EH (cell line): ENCODE results near the gene C1QTNF5.
A peak's percentile ranks its signal among the peaks of the same experiment; 100 is the strongest.

Experiments
- DNase-seq: peaks from one replicate; pipeline ENCODE4 v3.0.0-alpha.2; 2015; ENCODE audit warnings: low read depth

C1QTNF5 gene

DNA sequence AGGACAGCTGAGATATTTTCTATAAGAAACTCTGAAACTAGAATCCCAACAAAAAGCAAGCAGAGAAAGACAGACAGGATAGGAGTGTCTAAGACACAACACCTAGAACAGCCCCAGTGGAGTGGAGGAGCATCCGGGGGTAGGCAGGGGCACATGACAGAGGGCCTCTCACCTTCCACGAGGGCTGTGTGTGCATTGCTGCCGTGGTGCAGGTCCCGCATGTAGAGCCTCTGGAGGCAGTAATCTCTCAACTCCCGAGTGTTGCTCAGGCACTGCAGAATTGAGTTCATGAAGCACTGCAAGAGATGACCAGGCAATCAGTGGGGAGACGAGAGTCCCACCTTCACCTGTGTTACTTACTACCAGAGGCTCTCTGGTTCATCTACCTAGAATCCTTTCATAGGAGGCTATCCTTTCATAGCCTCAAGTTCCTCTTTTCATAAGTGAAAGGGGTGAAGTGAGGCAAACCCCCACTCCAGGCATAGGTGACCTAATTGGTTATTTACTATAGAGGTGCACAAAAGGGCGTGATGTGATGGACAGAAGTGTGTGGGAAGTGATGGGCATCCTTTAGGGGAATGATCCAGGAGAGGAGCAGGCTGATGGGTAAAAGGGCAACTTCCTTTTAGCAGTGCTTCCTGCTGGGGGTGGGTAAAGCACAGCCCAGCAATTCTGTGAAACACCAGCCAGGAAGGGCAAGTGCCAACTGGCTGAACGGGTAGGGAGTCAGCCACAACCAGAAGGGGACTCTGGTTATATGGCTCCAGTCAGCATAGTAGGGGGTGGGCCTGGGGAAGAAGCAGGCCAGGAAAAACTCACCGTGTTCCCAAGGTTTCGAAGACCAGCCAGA, 18.9 kb upstream of the C1QTNF5 start:
- no peak for DNase-seq

DNA sequence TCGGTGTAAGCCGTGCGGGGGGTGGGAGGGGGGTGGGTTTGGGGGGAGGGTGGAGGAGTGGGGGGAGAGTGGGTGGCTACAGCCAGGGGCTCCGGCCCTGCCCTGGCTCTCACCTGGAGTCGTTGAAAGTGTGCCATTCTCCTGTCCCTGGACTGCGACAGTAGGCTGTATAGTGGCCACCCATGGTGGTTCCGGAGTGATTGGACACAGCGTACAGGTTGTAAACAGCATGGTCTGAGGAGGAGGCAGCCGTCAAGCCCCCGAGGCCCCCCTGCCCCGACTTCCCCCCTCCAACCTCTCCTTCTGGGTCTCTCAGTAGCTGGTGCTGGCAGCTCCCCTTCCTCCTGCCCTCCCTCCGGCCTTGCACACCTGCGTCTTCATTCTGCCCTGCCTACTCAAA, 16.4 kb upstream of the C1QTNF5 start:
- DNase-seq = no peak

DNA sequence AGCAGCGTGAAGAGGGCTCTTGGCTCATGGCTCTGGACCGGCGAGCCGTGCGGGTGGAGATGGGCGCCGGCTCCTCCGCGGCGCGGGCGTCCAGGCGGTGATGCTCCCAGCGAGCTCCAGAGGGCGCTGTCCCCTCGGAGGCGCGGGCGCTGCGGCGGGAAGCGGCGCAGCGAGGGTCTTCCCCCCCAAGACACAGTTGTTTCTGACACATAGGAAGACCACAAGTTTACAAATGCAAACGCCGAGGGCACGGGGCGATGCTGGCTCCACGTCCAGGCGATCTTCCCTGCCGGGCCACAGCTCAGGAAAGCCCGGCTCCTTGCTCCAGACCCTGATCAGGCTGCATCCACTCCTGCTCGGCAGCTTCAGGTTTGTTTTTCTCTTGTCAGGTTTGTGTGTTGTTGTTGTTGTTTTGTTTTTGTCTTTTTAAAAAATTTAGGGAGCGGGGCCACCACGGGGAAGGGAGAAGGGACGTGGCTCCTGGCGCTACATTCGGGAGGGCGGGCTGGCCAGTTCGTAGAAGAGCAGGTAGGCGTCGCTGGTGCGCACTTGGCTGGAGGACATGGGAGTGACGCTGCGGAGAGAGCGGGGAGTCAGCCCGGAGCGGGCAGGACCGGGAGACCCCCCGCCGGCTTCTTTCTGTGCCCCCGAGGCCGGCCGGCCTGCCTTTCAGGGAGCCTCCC, 15.8 kb upstream of the C1QTNF5 start:
- DNase-seq = peak; percentile 76

DNA sequence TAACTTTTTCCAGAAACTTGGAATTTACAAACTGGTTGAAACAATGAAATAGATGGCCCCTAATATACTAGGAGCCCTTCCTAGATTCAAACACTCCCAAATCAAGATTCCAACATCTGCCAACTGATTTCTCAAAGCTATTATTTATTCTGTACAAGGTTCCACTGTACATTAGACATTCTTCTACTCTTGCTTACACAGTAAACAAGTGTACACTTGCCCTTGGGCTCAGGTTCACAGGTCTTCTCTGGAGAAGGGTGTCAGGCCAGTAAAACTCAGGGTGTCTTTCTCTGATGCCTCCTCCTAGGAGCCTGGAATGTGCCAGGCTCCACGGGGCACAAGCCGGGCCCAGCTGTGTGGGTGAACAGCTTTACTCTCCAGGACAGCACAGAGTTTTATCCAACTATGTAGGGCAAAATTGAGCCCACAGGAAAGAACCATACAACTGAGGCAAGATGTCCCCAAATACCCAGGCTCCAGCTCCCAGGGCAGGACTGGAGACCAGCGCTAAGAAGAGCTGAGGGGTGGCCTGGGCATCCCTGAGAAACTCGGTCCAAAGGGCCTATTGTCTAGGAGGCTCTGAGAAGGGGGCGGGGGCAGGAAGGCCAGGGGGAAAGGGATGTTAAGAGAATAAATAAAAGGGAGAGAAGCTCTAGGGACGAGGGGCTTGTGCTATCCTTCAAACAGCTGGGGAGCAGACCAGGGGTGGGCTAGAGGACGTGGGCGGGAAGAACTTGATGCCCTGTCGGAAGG, 14.6 kb upstream of the C1QTNF5 start:
- no peak for DNase-seq

DNA sequence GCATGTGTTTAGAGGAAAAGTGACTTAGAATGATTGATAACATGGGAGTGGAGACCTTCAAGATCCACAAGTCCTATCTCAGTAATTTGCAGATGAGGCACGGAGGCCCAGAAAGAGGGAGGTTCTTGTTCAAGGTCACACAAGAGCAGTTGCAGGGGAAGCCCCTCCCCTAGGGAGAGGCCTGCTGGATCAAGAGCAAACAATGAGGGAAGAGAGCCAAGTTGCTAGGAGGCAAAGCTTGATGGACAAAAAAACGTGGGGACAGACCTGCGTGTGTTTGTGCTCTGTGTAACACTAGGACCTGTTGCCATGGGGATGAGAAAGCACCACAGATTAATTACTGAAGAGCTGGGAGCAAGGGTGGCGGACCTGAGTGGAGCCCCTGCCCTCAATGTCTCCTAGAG, 12.2 kb upstream of the C1QTNF5 start:
- DNase-seq = no peak

DNA sequence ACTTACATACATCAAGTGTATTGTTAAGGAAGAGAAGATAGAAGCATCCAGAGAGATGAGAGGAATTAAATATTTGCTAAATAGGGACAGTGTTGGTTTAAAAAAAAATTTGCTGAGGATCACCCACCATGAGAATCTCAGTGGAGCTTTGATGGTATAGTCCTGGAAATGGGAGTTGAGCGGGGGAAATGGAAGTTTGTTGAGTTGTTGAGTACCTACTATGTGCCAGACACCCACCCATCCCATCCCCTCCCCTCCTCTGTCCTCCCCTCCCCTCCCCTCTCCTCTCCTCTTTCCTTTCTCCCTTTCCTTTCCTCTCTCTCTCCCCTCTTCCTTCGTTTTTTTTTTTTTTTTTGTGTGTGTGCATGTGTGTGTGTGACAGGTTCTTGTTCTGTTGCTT, 10.5 kb upstream of the C1QTNF5 start:
- DNase-seq = no peak

GRCh38 chr11:119350302-119350701, 9.6 kb upstream of the C1QTNF5 start:
- no peak for DNase-seq

DNA sequence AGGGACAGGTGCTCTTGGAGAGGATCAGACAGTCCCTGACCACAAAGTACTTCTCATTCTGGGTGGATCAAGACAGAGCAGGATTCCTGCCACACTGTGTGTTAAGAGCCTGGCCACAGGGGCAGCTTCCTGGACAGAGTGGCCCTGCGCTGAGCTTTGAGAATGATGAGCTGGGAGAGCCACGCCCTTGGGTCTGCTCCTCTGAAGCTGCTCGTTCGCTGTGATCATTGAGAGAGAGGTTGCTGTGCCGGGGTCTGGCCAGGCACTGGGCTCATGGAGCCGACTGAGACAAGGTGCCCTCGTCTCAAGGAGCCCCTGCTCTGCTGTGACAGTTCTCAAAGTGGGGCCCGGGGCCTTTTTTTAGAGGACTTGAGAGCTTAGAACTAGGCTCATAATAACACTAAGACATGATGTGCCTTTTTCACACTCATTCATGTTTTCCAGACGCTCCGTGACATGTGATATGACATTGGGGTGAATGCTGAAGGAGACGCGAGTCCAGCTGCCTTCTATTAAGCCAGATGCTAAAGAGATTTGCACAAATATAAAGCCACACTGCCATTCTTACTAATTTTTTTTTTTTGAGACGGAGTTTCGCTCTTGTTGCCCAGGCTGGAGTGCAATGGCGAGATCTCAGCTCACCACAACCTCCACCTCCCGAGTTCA, 7.4 kb upstream of the C1QTNF5 start:
- no peak for DNase-seq

DNA sequence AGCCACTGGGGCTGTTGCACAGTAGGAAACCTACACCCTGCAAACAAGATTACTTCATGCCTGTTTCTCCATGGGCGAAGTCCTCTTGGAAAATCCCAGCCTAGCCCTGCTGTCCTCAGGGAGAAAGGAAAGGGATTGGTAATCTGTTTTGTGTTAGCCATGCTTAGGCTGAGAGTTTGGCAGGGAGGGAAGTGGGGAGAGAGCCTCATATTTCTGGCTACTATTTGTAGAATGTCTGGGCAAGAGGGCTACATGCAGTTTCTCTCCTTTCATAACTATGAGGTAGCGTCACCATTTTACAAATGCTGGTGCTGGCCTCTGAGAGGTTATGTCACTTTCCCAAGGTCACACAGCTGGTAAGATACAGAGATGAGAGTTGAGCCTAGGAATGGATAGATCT, 6.6 kb upstream of the C1QTNF5 start:
- peak; percentile 76 for DNase-seq

GRCh38 chr11:119346605-119347004, 5.9 kb upstream of the C1QTNF5 start, which contains the start of gene MFRP:
Gene MFRP, minus strand, starts transcription at chr11:119346705. Its CDS starts 192 bp downstream, at chr11:119346513.
- DNase-seq = no peak

DNA sequence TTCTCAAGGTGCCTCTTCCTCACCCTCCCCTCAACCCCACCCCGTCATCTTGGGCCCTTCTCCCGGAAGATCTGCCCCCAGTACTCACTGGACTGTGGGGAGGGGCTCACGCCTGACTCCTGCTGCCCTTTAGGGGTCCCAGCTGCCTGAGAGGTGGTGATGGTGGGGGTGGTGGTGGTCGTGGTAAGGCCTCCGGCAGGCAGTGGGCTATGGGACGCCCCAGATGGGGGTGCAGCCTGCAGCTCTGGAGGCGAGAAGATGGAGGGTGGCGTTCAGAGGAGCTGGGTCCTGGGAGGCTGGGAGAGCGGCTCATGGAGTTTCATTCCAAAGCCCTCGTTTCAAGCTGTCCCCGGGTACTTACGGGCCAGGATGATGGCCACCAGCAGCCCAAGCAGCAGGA, 5.0 kb upstream of the C1QTNF5 start:
- no peak for DNase-seq

GRCh38 chr11:119344291-119345010, 3.8 kb upstream of the C1QTNF5 start:
- DNase-seq = no peak

- no peak for DNase-seq
These were observed 3.0 kb upstream of the C1QTNF5 start for GRCh38 chr11:119343726-119344125.

DNA sequence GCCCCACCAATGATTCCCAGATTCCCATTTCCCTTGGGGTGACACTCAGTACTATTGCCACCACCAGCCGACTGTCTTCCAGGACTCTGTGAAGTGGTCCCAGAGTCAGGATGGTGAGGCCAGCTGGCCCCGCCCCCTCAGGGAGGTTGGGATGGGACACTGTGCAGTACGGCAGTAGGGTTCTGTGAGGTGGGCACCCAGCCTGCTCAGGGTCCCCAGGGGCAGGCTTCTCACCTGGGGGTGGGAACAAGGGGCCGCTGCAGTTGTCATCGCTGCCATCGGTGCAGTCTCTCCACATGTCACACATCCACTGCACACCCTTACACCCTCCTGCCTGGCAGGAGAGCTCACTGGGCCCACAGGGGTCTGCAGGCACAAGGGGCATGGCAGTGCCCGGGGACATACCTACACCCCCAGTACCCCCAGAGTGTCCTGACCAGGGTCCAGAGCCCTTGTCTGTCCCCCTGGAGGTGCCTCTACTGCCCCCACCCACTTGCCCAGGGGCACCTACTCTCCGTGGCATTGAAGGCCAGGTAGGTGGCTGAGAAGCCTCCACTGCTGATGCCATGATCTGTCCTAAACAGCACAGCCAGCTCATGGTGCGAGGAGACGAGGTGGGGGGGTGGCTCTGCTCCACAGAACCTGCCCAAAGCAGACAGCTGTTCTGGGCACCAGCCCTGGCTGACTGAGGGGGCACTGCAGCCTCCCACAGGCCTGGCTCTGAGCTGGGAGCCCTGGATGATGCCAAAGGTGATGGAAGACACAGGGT, 1.9 kb upstream of the C1QTNF5 start:
- no peak for DNase-seq

GRCh38 chr11:119342023-119342300, 1.3 kb upstream of the C1QTNF5 start:
- DNase-seq = no peak

DNA sequence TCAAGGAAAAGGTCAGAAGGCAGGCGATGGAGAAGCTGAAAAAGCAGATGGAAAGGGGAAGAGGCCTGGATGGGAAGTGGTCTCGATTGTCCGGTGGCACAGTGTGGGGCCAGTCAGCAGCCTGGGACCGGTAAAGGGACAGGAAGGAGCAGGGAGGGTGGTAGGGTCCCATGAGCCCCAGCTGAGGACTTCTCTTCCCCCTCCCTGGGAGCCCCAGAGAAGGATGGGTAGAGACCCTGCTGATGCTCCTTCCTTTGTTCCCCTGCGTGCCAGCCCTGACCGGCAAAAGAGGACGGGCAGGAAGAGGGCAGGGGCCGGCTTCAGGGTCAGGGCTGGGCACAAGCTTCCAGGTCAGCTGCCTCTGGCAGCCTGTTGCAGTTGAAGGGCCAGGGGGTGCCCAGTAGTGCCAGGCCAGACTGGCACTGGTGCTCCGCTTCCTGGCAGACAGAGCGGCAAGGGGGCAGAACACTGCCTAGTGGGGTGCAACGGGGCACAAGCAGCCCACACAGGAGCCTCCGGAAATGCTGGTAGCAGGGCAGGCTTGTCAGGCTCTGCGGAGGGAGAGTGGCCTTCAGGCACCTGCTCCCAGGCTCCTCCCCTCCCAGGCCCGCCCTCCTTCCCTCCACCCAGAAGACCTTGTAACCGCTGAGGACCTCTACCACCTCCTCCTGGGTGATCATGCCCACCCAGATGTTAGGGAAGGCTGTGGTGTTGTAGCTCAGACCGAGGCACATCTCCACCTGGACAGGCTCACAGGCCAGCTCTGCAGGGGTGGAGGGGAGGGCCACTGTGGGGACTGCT, 739 bp upstream of the C1QTNF5 start:
- DNase-seq = no peak

GRCh38 chr11:119339589-119340334, 921 bp downstream of the C1QTNF5 start:
- DNase-seq = peak; percentile 72

DNA sequence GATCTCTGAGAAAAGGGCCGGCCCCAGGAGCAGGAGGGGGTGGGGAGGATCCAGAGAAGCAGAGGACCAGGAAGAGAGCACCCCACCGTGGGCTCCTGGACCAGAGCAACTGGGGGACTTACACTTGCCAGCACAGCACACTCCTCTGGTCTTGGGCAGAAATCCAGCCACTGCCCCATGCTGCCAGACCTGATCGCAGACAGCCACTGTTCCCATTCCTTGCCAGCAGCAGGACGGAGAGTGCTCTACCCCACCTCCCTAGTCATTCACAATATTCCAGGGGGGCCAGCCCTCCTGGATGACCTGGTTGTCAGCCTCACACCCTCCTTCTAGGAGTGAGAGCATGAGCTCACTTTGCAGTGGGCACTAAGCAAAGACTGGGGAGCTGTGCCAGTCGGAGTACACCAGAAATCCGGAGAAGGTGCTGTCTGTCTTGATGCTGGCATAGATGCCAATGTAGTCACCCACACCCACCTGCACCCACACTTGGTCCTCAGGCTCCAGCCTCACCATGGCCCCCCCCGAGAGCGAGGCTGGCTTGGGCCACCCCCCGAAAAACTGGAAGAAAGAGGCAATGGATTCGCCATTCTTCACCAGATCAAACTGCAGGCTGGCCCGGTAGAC, 1.6 kb downstream of the C1QTNF5 start:
- DNase-seq = peak; percentile 22

DNA sequence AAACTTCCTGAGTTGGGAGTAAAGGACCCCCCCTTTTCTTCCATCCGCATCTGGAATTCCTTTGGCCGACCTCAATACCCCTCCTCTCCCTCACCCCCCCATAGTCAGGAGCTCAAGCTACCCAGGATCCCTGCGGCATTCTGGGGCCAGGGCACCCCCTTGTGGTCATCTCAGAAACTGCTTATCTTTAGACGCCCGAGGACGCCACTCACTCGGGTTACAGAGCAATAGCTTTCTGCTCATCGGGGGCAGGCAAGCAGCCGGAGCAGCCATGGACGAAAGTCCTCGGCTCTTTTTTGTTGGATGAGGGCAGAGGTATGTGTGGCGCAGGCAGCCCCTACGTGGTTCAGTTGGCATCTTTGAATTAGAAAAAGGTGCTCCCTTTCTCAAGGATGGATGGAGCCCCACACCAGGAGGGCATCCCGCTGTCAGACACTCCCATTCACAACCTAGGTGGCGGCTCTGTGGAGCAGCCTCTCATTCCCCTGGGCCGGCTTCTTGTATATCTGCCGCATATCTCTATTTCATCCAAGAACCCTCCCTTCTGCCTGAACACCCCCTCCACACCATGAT, 2.3 kb downstream of the C1QTNF5 start:
- peak; percentile 87 for DNase-seq
